ENCODE measurements around the gene CSTPP1. TPM values are rescaled to one million over a fixed set of nuclear protein-coding genes. Genes with fewer than 3 reads are reported as not detected.

CSTPP1 gene
- polyA plus RNA-seq, 1 donor from 2014 or later, result 46.4 TPM

- TF ChIP-seq SMC3 (conservative IDR thresholded peaks at IDR 0.05; ENCODE audit: poor library complexity) (no peak), POLR2AphosphoS5 (IDR thresholded peaks at IDR 0.05) (no peak), EZH2 (IDR thresholded peaks at IDR 0.05; ENCODE audit: borderline replicate concordance, insufficient read depth, low read length, poor library complexity, severe bottlenecking) (no peak), REST (IDR thresholded peaks at IDR 0.05; ENCODE audit: borderline replicate concordance) (no peak), RAD21 (conservative IDR thresholded peaks at IDR 0.05) (no peak), EP300 (conservative IDR thresholded peaks at IDR 0.05; ENCODE audit: poor library complexity, severe bottlenecking) (no peak), CTCF (IDR thresholded peaks at IDR 0.05; ENCODE audit: poor library complexity, severe bottlenecking) (no peak), TAF1 (IDR thresholded peaks at IDR 0.05; ENCODE audit: low read depth) (no peak), MXI1 (conservative IDR thresholded peaks at IDR 0.05; ENCODE audit: poor library complexity, severe bottlenecking) (no peak)
- Histone ChIP-seq H3K79me2 (replicated peaks; ENCODE audit: insufficient read depth, low read length) (no peaks in the 10 kb centered on the region), H4K20me1 (ENCODE audit: insufficient read depth) (no peaks in the 10 kb centered on the region), H3K36me3 (ENCODE audit: insufficient read depth, low read length) (no peaks in the 10 kb centered on the region), H2AFZ (ENCODE audit: low read depth, low read length) (no peak overlapping the region), H3K27me3 (ENCODE audit: insufficient read depth, low read depth, low read length) (no peaks in the 10 kb centered on the region), H3K4me2 (ENCODE audit: low read length) (no peak overlapping the region), H3K9me3 (ENCODE audit: low read length) (no peaks in the 10 kb centered on the region), H3F3A (ENCODE audit: insufficient read depth, low read length, poor library complexity, severe bottlenecking) (no peaks in the 10 kb centered on the region), H3K27ac (ENCODE audit: low read length) (no peak overlapping the region), H3K9ac (ENCODE audit: low read length) (no peak overlapping the region), H3K4me3 (ENCODE audit: low read length) (no peak overlapping the region), H3K9me2 (ENCODE audit: insufficient read depth, low read length) (no peaks in the 10 kb centered on the region)
Observed at GRCh38 chr11:47149782-47150181, 213.2 kb downstream of the CSTPP1 start.

DNA sequence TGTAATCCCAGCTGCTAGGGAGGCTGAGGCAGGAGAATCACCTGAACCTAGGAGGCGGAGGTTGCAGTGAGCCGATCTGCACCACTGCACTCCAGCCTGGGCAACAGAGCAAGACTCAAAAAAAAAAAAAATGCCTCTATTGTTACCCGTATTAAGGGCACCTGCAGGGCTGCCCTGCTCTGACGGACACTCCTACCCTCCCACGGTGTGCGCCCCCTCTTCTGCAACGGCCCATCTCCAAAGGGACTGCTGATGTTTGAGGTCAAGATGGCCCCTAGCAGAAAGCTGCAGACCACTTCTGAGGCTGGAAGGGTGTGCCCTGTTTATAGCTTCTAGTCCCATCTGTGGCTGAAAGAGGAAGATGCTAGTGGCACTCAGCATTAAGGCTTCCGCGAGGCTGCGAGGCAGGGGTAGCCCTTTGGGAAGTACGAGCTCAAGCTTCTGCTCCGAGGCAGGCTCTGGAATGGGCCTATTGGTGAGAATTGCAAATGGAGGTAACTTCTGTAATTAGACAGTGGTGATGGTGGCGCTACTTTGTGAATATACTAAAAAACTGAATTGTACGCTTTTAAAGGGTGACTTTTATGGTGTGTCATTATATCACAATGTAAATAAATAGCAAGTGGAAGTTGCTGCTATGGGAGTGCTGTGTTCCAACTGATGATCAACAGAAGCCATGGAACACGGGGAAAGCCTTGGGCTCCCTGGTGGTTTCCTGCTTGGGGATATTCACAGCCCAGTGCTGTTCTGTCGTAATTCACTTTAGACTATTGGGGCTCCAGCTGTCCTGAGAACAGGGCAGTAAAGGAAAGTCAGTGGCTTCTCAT, 215.8 kb downstream of the CSTPP1 start:
- Histone ChIP-seq H3K36me3 (ENCODE audit: insufficient read depth, low read length) (no peaks in the 10 kb centered on the region), H3K4me3 (ENCODE audit: low read length) (no peak overlapping the region), H3K27ac (ENCODE audit: low read length) (no peak overlapping the region), H3K27me3 (ENCODE audit: insufficient read depth, low read depth, low read length) (no peaks in the 10 kb centered on the region), H3K9me3 (ENCODE audit: low read length) (no peaks in the 10 kb centered on the region), H3K79me2 (replicated peaks; ENCODE audit: insufficient read depth, low read length) (no peaks in the 10 kb centered on the region), H3F3A (ENCODE audit: insufficient read depth, low read length, poor library complexity, severe bottlenecking) (no peaks in the 10 kb centered on the region), H3K9me2 (ENCODE audit: insufficient read depth, low read length) (no peaks in the 10 kb centered on the region), H3K4me2 (ENCODE audit: low read length) (no peak overlapping the region), H3K9ac (ENCODE audit: low read length) (no peak overlapping the region), H2AFZ (ENCODE audit: low read depth, low read length) (no peak overlapping the region), H4K20me1 (ENCODE audit: insufficient read depth) (no peaks in the 10 kb centered on the region)
- no peak for TF ChIP-seq EZH2 (IDR thresholded peaks at IDR 0.05; ENCODE audit: borderline replicate concordance, insufficient read depth, low read length, poor library complexity, severe bottlenecking)
